Panc1 (cell line): ENCODE measurements around the gene FXR2. TPM values are rescaled to one million over a fixed set of nuclear protein-coding genes. Genes with fewer than 3 reads are reported as not detected.
A peak's percentile ranks its signal among the peaks of the same experiment; 100 is the strongest.

ENCODE experiments used
- ATAC-seq: fragments of 200-7000 bp; cut with Tn5 transposase; 2 replicates; pipeline ENCODE4 v1.9.1; 2020; ENCODE audit warnings: mild to moderate bottlenecking, moderate library complexity
- BruUV-seq: library from RNA; stranded (reverse); fragments of 400-500 nt; replicated peaks from 2 replicates; lab custom pipeline; 2021; lab: Mats Ljungman, UMichigan
- CTCF ChIA-PET: fragments of 300-600 bp; sonication (Branson Sonifier 250); formaldehyde crosslinking; loops from one replicate; lab custom pipeline; 2022; ENCODE audit warnings: antibody characterized with exemption; lab: Charles Lee
- POLR2A ChIA-PET: fragments of 300-600 bp; sonication (Branson Sonifier 250); formaldehyde crosslinking; loops from one replicate; lab custom pipeline; 2022; ENCODE audit warnings: antibody characterized with exemption; lab: Charles Lee
- DNase-seq: peaks from one replicate; pipeline ENCODE4 v3.0.0-alpha.2; 2010; ENCODE audit warnings: low read depth, low spot score
- H3K27ac ChIP-seq: 2 replicates; pipeline ENCODE4 v1.5.1; 2011; ENCODE audit warnings: mild to moderate bottlenecking, low read length, inconsistent platforms
- H3K27me3 ChIP-seq: fragments of 200-500 bp; sonication (Bioruptor generic); 2 replicates; pipeline ENCODE4 v1.6.0; 2014; ENCODE audit warnings: low read length, inconsistent platforms; ENCODE audit not compliant: control insufficient read depth, insufficient read depth
- H3K36me3 ChIP-seq: fragments of 200-500 bp; sonication (Bioruptor generic); 2 replicates; pipeline ENCODE4 v1.5.1; 2014; ENCODE audit warnings: inconsistent platforms, mild to moderate bottlenecking, low read length, moderate library complexity; ENCODE audit not compliant: control insufficient read depth, insufficient read depth
- H3K4me1 ChIP-seq: 2 replicates; pipeline ENCODE4 v1.5.1; 2011; ENCODE audit warnings: inconsistent platforms, mild to moderate bottlenecking, low read length, moderate library complexity; ENCODE audit not compliant: control insufficient read depth, insufficient read depth
- H3K4me3 ChIP-seq, 2 experiments: 2 replicates each; pipeline ENCODE4 v1.5.1; 2011 to 2012; ENCODE audit warnings: low read depth in 2 of 2, low read length in 2 of 2, mild to moderate bottlenecking in 2 of 2, inconsistent platforms in 1 of 2, moderate library complexity in 1 of 2
- H3K9me3 ChIP-seq: fragments of 200-500 bp; sonication (Bioruptor generic); 2 replicates; pipeline ENCODE4 v1.5.1; 2014; ENCODE audit warnings: low read depth, mild to moderate bottlenecking, inconsistent platforms, low read length, moderate library complexity; ENCODE audit not compliant: control insufficient read depth, insufficient read depth
- POLR2AphosphoS5 ChIP-seq: IDR thresholded peaks from 2 replicates; pipeline ENCODE4 v1.6.1; 2012; ENCODE audit warnings: mild to moderate bottlenecking, low read depth, low read length, moderate library complexity
- SIN3A ChIP-seq: IDR thresholded peaks from 2 replicates; pipeline ENCODE4 v1.6.1; 2012; ENCODE audit warnings: low read depth, mild to moderate bottlenecking, low read length, moderate library complexity, borderline replicate concordance; ENCODE audit not compliant: insufficient read depth
- TCF7L2 ChIP-seq: IDR thresholded peaks from 2 replicates; pipeline ENCODE4 v1.6.1; 2011; ENCODE audit warnings: mild to moderate bottlenecking, low read depth, low read length, inconsistent platforms
- in situ Hi-C: cut with HindIII; loops from 2 replicates; pipeline ENCODE4 v1.10.0; 2016; ENCODE audit warnings: low sequenced_read_pairs, low pct_unique_long_range_greater_than_20kb
- intact Hi-C: fragments of 100-400 bp; cut with micrococcal nuclease; formaldehyde crosslinking; loops from one replicate; pipeline ENCODE4 v1.10.0; 2022; ENCODE audit not compliant: unreplicated experiment
- total RNA-seq: library from RNA; stranded (reverse); gene quantifications from one replicate; pipeline ENCODE4 v1.2.1, GENCODE V29; 2021; ENCODE audit not compliant: unreplicated experiment
- TF ChIP-seq, protein P1 (sequence below), 2 experiments: IDR thresholded peaks; 2 replicates each; pipeline ENCODE4 v1.6.1; 2011 to 2012; ENCODE audit warnings: low read depth in 2 of 2, control low read depth in 1 of 2, low read length in 1 of 2, mild to moderate bottlenecking in 1 of 2, moderate library complexity in 1 of 2; ENCODE audit not compliant: insufficient read depth in 1 of 2
- TF ChIP-seq, protein P2 (sequence below): fragments of 450-650 bp; IDR thresholded peaks from 2 replicates; pipeline ENCODE4 v1.5.1; 2017; ENCODE audit warnings: mild to moderate bottlenecking

The FXR2 gene
- total RNA-seq, 1 experiment from 2014 or later = 39.7 TPM

DNA sequence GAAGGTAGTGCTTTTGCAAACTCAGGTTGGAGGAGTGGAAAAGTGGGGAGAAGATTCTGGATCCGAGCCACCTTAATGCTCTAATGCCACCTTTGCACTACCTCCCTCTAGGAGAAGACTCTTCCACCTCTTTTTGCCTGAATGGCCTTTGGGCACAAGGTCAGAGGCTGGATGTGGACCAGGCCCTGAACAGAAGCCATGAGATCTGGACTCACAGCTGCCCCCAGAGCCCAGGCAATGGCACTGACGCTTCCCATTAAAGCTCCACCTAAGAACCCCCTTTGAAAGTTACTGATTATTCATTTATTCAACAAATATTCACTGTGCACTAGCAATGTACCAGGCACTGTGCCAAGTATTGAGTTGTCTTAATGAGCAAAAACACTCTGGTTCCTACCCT lies 18.4 kb upstream of the FXR2 start:
- Histone ChIP-seq H3K4me1 (0 out of 2 replicates have a peak, but pooled peaks cover under 1% of the 10 kb centered on the region), H3K27me3 (no peaks in the 10 kb centered on the region), H3K27ac (no peak overlapping the region), H3K9me3 (no peaks in the 10 kb centered on the region), H3K36me3 (no peaks in the 10 kb centered on the region), H3K4me3 (no peak overlapping the region)
- BruUV-seq = no TSS peak
- in situ Hi-C loops = no loop called here
- intact Hi-C loops = no loop called here
- ATAC-seq = no peak
- no peak for DNase-seq
- POLR2A ChIA-PET = interaction anchor here (0.5 to 1.4 kb wide), 2 partner anchors 53 to 54 kb away, joined by 3 to 4 read pairs; partner anchors contain the start of gene TP53
- TF ChIP-seq TCF7L2 (no peak), POLR2AphosphoS5 (no peak), SIN3A (no peak)
- TF ChIP-seq, protein P1, sequence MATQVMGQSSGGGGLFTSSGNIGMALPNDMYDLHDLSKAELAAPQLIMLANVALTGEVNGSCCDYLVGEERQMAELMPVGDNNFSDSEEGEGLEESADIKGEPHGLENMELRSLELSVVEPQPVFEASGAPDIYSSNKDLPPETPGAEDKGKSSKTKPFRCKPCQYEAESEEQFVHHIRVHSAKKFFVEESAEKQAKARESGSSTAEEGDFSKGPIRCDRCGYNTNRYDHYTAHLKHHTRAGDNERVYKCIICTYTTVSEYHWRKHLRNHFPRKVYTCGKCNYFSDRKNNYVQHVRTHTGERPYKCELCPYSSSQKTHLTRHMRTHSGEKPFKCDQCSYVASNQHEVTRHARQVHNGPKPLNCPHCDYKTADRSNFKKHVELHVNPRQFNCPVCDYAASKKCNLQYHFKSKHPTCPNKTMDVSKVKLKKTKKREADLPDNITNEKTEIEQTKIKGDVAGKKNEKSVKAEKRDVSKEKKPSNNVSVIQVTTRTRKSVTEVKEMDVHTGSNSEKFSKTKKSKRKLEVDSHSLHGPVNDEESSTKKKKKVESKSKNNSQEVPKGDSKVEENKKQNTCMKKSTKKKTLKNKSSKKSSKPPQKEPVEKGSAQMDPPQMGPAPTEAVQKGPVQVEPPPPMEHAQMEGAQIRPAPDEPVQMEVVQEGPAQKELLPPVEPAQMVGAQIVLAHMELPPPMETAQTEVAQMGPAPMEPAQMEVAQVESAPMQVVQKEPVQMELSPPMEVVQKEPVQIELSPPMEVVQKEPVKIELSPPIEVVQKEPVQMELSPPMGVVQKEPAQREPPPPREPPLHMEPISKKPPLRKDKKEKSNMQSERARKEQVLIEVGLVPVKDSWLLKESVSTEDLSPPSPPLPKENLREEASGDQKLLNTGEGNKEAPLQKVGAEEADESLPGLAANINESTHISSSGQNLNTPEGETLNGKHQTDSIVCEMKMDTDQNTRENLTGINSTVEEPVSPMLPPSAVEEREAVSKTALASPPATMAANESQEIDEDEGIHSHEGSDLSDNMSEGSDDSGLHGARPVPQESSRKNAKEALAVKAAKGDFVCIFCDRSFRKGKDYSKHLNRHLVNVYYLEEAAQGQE (IDR thresholded peaks at IDR 0.05; ENCODE audit: insufficient read depth in 1 of 2, low read depth in 2 of 2, low read length in 1 of 2) = no peak
- TF ChIP-seq, protein P2, sequence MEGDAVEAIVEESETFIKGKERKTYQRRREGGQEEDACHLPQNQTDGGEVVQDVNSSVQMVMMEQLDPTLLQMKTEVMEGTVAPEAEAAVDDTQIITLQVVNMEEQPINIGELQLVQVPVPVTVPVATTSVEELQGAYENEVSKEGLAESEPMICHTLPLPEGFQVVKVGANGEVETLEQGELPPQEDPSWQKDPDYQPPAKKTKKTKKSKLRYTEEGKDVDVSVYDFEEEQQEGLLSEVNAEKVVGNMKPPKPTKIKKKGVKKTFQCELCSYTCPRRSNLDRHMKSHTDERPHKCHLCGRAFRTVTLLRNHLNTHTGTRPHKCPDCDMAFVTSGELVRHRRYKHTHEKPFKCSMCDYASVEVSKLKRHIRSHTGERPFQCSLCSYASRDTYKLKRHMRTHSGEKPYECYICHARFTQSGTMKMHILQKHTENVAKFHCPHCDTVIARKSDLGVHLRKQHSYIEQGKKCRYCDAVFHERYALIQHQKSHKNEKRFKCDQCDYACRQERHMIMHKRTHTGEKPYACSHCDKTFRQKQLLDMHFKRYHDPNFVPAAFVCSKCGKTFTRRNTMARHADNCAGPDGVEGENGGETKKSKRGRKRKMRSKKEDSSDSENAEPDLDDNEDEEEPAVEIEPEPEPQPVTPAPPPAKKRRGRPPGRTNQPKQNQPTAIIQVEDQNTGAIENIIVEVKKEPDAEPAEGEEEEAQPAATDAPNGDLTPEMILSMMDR = no peak
- CTCF ChIA-PET = interaction anchor here (0.7 to 2.1 kb wide), 2 partner anchors 54 to 110 kb away, joined by 3 to 8 read pairs; partner anchors contain the start of genes TP53 and WRAP53

DNA sequence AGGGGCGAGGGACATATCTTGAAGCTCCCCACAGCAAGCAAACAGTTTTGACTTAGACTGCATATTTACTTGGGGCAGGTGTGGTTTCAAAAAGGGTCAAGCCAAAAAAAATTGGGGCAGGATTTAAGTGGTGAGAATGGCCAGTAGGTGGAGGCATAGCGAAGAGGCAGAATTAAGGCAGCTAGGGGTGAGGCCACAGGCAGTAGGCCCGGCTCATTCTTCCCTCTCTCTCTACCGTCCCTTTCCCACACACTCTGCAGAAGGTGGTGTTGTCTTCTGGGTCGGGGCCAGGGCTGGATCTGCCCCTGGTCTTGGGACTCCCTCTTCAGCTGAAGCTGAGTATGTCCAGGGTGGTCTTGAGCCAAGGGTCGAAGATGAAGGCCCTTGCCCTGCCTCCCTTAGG lies 17.8 kb upstream of the FXR2 start:
- Histone ChIP-seq H3K27me3 (no peaks in the 10 kb centered on the region), H3K9me3 (no peaks in the 10 kb centered on the region), H3K4me3 (no peak overlapping the region), H3K4me1 (0 out of 2 replicates have a peak, but pooled peaks cover 2% of the 10 kb centered on the region), H3K27ac (no peak overlapping the region), H3K36me3 (no peaks in the 10 kb centered on the region)
- POLR2A ChIA-PET = interaction anchor here (0.5 to 1.4 kb wide), 2 partner anchors 54 to 55 kb away, joined by 3 to 4 read pairs; partner anchors contain the start of gene TP53
- CTCF ChIA-PET = interaction anchor here (1.7 to 2.1 kb wide), 2 partner anchors 55 to 79 kb away, joined by 4 to 8 read pairs; partner anchors contain the start of genes TP53 and WRAP53
- ATAC-seq (peak; percentile 76), DNase-seq (no peak)
- in situ Hi-C loops (no loop called here), intact Hi-C loops (no loop called here)
- BruUV-seq = no TSS peak
- TF ChIP-seq, protein P2 = peak; percentile 80
- TF ChIP-seq SIN3A = no peak
